Activated T-cell treated with anti-CD3 and anti-CD28 coated beads, Interleukin-2, amount 50 U/mL, for 4 hours (primary cell): ENCODE measurements around the gene S100A4. TPM values are rescaled to one million over a fixed set of nuclear protein-coding genes. Genes with fewer than 3 reads are reported as not detected.

Experiments used
- ATAC-seq, 2 donors: fragments of 200-7000 bp; cut with Tn5 transposase; one replicate each; pipeline ENCODE4 v1.10.0; 2021
- DNase-seq: peaks from one replicate; pipeline ENCODE4 v3.0.0-alpha.2; 2020
- H3K27me3 Mint-ChIP-seq: one replicate; pipeline ENCODE4 v1.8.0; 2021; ENCODE audit warnings: low read depth, mixed read lengths
- H3K36me3 Mint-ChIP-seq: one replicate; pipeline ENCODE4 v1.8.0; 2022; ENCODE audit warnings: mixed read lengths; ENCODE audit not compliant: insufficient read depth
- H3K4me1 Mint-ChIP-seq: one replicate; pipeline ENCODE4 v1.8.0; 2021; ENCODE audit warnings: low read depth, mixed read lengths
- H3K4me3 Mint-ChIP-seq: one replicate; pipeline ENCODE4 v1.8.0; 2021; ENCODE audit warnings: mild to moderate bottlenecking, moderate library complexity, mixed read lengths
- H3K9me3 Mint-ChIP-seq: one replicate; pipeline ENCODE4 v1.8.0; 2021; ENCODE audit warnings: mixed read lengths
- total RNA-seq, 3 donors: library from RNA; stranded (reverse); gene quantifications; one replicate each; pipeline ENCODE4 v1.2.1, GENCODE V29; 2021

S100A4 gene
- total RNA-seq, 3 donors from 2014 or later, result 19.6 to 40.3 (median 21.7) TPM

GRCh38 chr1:153547560-153548551 is 2.2 kb upstream of the S100A4 start:
- Mint-ChIP-seq H3K9me3 (no peaks in the 10 kb centered on the region), H3K36me3 (peaks cover 9% of the 10 kb centered on the region), H3K4me3 (no peak overlapping the region), H3K27me3 (no peaks in the 10 kb centered on the region), H3K4me1 (peaks cover 44% of the 10 kb centered on the region)
- DNase-seq, result no peak
- ATAC-seq, result no peak

GRCh38 chr1:153546796-153547559 is 1.4 kb upstream of the S100A4 start:
- no peak for ATAC-seq

GRCh38 chr1:153546371-153546770 is 765 bp upstream of the S100A4 start:
- H3K4me3 Mint-ChIP-seq, result peak overlapping the region; percentile 80
- peaks cover 9% of the 10 kb centered on the region for H3K36me3 Mint-ChIP-seq
- peaks cover 59% of the 10 kb centered on the region for H3K4me1 Mint-ChIP-seq
- DNase-seq (no peak), ATAC-seq (no peak)
- no peaks in the 10 kb centered on the region for H3K9me3 Mint-ChIP-seq
- H3K27me3 Mint-ChIP-seq, result no peaks in the 10 kb centered on the region

More at GRCh38 chr1:153546796-153547559, 1.4 kb upstream of the S100A4 start:
- Mint-ChIP-seq H3K4me1 (peaks cover 53% of the 10 kb centered on the region), H3K27me3 (no peaks in the 10 kb centered on the region), H3K36me3 (peaks cover 9% of the 10 kb centered on the region), H3K9me3 (no peaks in the 10 kb centered on the region), H3K4me3 (peak overlapping the region; percentile 80)
- DNase-seq, result no peak

GRCh38 chr1:153544453-153545066 is 1.0 kb downstream of the S100A4 start:
- Mint-ChIP-seq H3K27me3 (no peaks in the 10 kb centered on the region), H3K4me3 (peak overlapping the region; percentile 80), H3K4me1 (peaks cover 77% of the 10 kb centered on the region), H3K9me3 (no peaks in the 10 kb centered on the region), H3K36me3 (peaks cover 9% of the 10 kb centered on the region)
- ATAC-seq (no peak), DNase-seq (no peak)

- peaks cover 9% of the 10 kb centered on the region for H3K36me3 Mint-ChIP-seq
- peak overlapping the region; percentile 80 for H3K4me3 Mint-ChIP-seq
- ATAC-seq (no peak), DNase-seq (no peak)
- no peaks in the 10 kb centered on the region for H3K27me3 Mint-ChIP-seq
- peaks cover 78% of the 10 kb centered on the region for H3K4me1 Mint-ChIP-seq
- H3K9me3 Mint-ChIP-seq, result no peaks in the 10 kb centered on the region
Measured at GRCh38 chr1:153543736-153544135, 1.9 kb downstream of the S100A4 start.

GRCh38 chr1:153542956-153543711 is 2.5 kb downstream of the S100A4 start:
- Mint-ChIP-seq H3K9me3 (no peaks in the 10 kb centered on the region), H3K36me3 (peaks cover 9% of the 10 kb centered on the region), H3K4me1 (peaks cover 83% of the 10 kb centered on the region), H3K4me3 (peak overlapping the region; percentile 45), H3K27me3 (no peaks in the 10 kb centered on the region)
- DNase-seq, result no peak
- ATAC-seq, result no peak

GRCh38 chr1:153541641-153542590 is 3.7 kb downstream of the S100A4 start:
- H3K27me3 Mint-ChIP-seq, result no peaks in the 10 kb centered on the region
- H3K9me3 Mint-ChIP-seq, result no peaks in the 10 kb centered on the region
- no peak overlapping the region for H3K4me3 Mint-ChIP-seq
- peaks cover 9% of the 10 kb centered on the region for H3K36me3 Mint-ChIP-seq
- DNase-seq (no peak), ATAC-seq (no peak)
- H3K4me1 Mint-ChIP-seq, result peaks cover 87% of the 10 kb centered on the region

GRCh38 chr1:153540394-153541361 is 4.9 kb downstream of the S100A4 start, which contains the start of gene S100A5:
TSS of gene S100A5 (minus strand) at chr1:153540934. CDS start at chr1:153540191, 743 bp downstream.
- DNase-seq, result peak; percentile 51
- Mint-ChIP-seq H3K9me3 (no peaks in the 10 kb centered on the region), H3K4me3 (peak within 1 kb of the TSS; percentile 55), H3K4me1 (peaks cover 84% of the 10 kb centered on the region), H3K27me3 (no peaks in the 10 kb centered on the region), H3K36me3 (peaks cover 9% of the 10 kb centered on the region)
- peak in 1 of 2 donors; percentile 14 for ATAC-seq

GRCh38 chr1:153539395-153540093 is 6.1 kb downstream of the S100A4 start:
- Mint-ChIP-seq H3K4me3 (peak overlapping the region; percentile 37), H3K4me1 (peaks cover 78% of the 10 kb centered on the region), H3K36me3 (peaks cover 12% of the 10 kb centered on the region), H3K27me3 (no peaks in the 10 kb centered on the region), H3K9me3 (no peaks in the 10 kb centered on the region)
- ATAC-seq (no peak), DNase-seq (no peak)

- no peaks in the 10 kb centered on the region for H3K9me3 Mint-ChIP-seq
- ATAC-seq (no peak), DNase-seq (no peak)
- H3K27me3 Mint-ChIP-seq, result no peaks in the 10 kb centered on the region
- H3K4me3 Mint-ChIP-seq, result no peak overlapping the region
- peaks cover 78% of the 10 kb centered on the region for H3K4me1 Mint-ChIP-seq
- peaks cover 9% of the 10 kb centered on the region for H3K36me3 Mint-ChIP-seq
Measured at GRCh38 chr1:153538315-153538821, 7.2 kb downstream of the S100A4 start.

- Mint-ChIP-seq H3K36me3 (peaks cover 5% of the 10 kb centered on the region), H3K9me3 (no peaks in the 10 kb centered on the region), H3K27me3 (no peaks in the 10 kb centered on the region), H3K4me1 (peaks cover 78% of the 10 kb centered on the region), H3K4me3 (peak overlapping the region; percentile 31)
- DNase-seq (no peak), ATAC-seq (no peak)
Measured at GRCh38 chr1:153537376-153537730, 8.3 kb downstream of the S100A4 start.
